GM19043 (cell line): ENCODE results near the gene HOXC5.
"Not testable (repeated sequence)": the region's sequence is repeated elsewhere in the genome, so short reads cannot be mapped to it uniquely, and the experiment has no call there.

Source experiments
- ATAC-seq: cut with Tn5 transposase; IDR thresholded peaks from one replicate; pipeline ENCODE4 v1.9.1; 2021; ENCODE audit warnings: low read depth; ENCODE audit not compliant: unreplicated experiment

HOXC5 gene

GRCh38 chr12:54032086-54032619 lies 697 bp upstream of the HOXC5 start:
- ATAC-seq, result no peak

GRCh38 chr12:54033106-54033979 lies 493 bp downstream of the HOXC5 start:
- ATAC-seq, result no peak

GRCh38 chr12:54033980-54034784 lies 1.3 kb downstream of the HOXC5 start:
- no peak for ATAC-seq

- no peak for ATAC-seq
Measured at GRCh38 chr12:54034785-54035310, 2.0 kb downstream of the HOXC5 start.

- no peak for ATAC-seq
Measured at GRCh38 chr12:54035568-54036264, 2.9 kb downstream of the HOXC5 start.

- ATAC-seq, result no peak
Measured at GRCh38 chr12:54036620-54037359, 3.9 kb downstream of the HOXC5 start.

GRCh38 chr12:54037360-54038283 lies 4.8 kb downstream of the HOXC5 start:
- ATAC-seq, result no peak

GRCh38 chr12:54038284-54038870 lies 5.5 kb downstream of the HOXC5 start:
- no peak for ATAC-seq

GRCh38 chr12:54038871-54039414 lies 6.1 kb downstream of the HOXC5 start:
- no peak for ATAC-seq

- ATAC-seq, result no peak
Measured at GRCh38 chr12:54039417-54040147, 6.7 kb downstream of the HOXC5 start.

- ATAC-seq, result no peak
Measured at GRCh38 chr12:54040148-54040494, 7.3 kb downstream of the HOXC5 start.

GRCh38 chr12:54040648-54041047 lies 7.8 kb downstream of the HOXC5 start:
- no peak for ATAC-seq

- ATAC-seq, result no peak
Measured at GRCh38 chr12:54041097-54041690, 8.3 kb downstream of the HOXC5 start.

- ATAC-seq, result not testable (repeated sequence)
Measured at GRCh38 chr12:54042033-54042432, 9.2 kb downstream of the HOXC5 start.

GRCh38 chr12:54042970-54043853 lies 10.4 kb downstream of the HOXC5 start:
- no peak for ATAC-seq

- ATAC-seq, result no peak
Measured at GRCh38 chr12:54044425-54045103, 11.7 kb downstream of the HOXC5 start.
